Omental fat pad (tissue), 3 donors: Measurements from ENCODE around the gene KRABD2.
"Not testable (repeated sequence)": the region's sequence is repeated elsewhere in the genome, so short reads cannot be mapped to it uniquely, and the experiment has no call there.

Experiments
- ATAC-seq: fragments of 150-250 bp; one replicate; pipeline ENCODE4 v1.9.1; 2016; ENCODE audit warnings: mild to moderate bottlenecking, moderate library complexity; ENCODE audit not compliant: low FRiP score
- DNase-seq: peaks from one replicate; pipeline ENCODE4 v3.0.0-alpha.2; 2019; ENCODE audit warnings: low spot score
- CTCF ChIP-seq, 3 donors: fragments of 450-650 bp; IDR thresholded peaks; one replicate each; pipeline ENCODE4 v1.5.1; 2016 to 2017; ENCODE audit warnings: antibody characterized with exemption in 3 of 3, mild to moderate bottlenecking in 3 of 3, moderate library complexity in 2 of 3

KRABD2 gene

GRCh38 chr17:8383143-8383822 lies 6.8 kb upstream of the KRABD2 start, which contains the start of gene RPL26:
Gene RPL26, minus strand, starts transcription at chr17:8383193. Its CDS starts 883 bp downstream, at chr17:8382310.
- ATAC-seq (peak; percentile 94), DNase-seq (peak; percentile 89)
- TF ChIP-seq CTCF (IDR thresholded peaks at IDR 0.05) = peak in 2 of 3 donors; percentile 98 to 99

DNA sequence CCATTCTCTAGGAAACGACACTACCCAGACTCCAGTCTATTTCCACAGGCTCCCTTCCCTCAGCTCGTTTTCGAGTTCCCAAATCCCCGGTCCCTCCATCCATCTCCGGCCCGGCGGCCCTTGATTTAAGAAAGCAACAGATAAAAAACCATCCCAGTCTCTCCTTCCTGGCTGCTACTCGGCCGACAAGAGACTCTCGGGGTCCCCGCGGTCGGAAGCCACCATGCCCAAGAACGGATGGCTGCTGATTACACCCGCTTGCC lies 6.3 kb upstream of the KRABD2 start:
- no peak for TF ChIP-seq CTCF (IDR thresholded peaks at IDR 0.05)
- DNase-seq (no peak), ATAC-seq (no peak)

DNA sequence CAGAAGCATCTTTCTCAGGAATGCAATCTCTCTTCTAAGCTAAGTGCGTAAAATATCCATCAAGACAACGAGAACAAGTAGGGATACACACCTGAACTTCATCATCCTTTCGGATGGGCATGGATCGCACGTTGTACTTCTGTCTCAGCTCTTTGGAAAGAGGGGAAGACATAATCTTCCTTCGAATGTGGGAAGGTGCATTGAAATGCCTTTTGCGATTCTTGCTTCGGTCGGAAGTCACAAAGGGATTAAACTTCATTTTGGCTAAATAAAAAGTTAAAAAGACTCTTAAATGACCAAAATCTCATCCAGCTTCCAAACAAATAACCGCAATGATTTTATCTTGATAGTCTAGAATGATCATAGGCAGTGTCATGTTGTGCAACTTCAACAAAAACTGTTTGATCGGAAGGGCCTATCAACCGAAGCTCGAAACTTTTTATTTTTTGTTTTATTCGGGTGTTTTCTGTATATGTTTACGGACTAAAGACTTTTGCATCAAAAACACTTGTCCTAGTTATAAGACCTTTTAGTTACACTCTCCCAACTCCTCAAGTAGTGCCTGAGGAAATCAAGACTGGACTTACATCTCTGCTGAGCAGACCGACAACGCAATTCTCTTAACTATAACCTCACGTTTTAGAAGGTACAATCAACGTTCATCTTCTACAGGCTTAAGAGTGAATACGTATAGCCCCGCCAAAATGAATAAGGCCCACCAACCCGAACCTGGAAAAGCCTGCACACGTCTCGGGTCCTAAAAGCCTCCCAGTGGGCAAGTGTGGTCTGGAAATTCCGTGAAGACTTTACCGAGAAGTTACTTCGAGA lies 5.8 kb upstream of the KRABD2 start:
- DNase-seq (no peak), ATAC-seq (no peak)
- no peak for TF ChIP-seq CTCF (IDR thresholded peaks at IDR 0.05)

GRCh38 chr17:8380049-8380448 lies 3.5 kb upstream of the KRABD2 start:
- ATAC-seq (no peak), DNase-seq (no peak)
- no peak for TF ChIP-seq CTCF (IDR thresholded peaks at IDR 0.05)

DNA sequence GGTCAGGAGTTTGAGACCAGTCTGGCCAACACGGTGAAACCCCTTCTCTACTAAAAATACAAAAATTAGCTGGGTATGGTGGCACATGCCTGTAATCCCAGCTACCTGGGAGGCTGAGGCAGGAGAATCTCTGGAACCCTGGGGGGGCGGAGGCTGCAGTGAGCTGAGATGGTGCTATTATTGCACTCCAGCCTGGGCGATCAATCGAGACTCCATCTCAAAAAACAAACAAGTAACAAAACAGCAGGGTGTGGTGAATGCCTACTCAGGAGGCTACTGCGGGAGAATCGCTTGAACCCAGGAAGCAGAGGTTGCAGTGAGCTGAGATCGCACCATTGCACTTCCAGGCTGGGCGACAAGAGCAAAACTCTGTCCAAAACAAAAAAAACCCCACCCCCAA lies 1.6 kb upstream of the KRABD2 start:
- DNase-seq, ATAC-seq: not testable (repeated sequence)

DNA sequence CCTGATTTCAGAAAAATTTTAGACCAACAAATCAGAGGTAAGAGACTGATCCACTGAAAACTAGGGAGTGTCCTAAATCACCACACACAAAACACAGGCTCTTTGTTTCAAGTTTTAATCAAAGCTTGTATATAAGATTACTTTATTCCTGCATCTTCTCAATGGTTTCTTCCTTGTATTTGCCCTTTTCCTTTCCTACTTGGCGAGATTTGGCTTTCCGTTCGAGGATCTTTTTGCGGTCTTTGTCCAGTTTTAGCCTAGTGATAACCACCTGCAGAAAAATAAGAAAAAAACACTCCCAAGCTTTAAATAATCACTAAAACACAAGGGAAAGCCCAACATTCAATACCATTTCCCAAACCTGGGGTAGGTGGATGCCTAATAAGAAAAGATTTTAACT lies 918 bp upstream of the KRABD2 start:
- no peak for TF ChIP-seq CTCF (IDR thresholded peaks at IDR 0.05)
- DNase-seq (no peak), ATAC-seq (no peak)

- DNase-seq = no peak
- peak; percentile 15 for ATAC-seq
- TF ChIP-seq CTCF (IDR thresholded peaks at IDR 0.05) = no peak
Measured at GRCh38 chr17:8375738-8376259, 705 bp downstream of the KRABD2 start.

- ATAC-seq, DNase-seq: not testable (repeated sequence)
Measured at GRCh38 chr17:8373856-8374255, 2.6 kb downstream of the KRABD2 start.
